ENCODE data around the gene PRDX4.
"Not testable (repeated sequence)": the region's sequence is repeated elsewhere in the genome, so short reads cannot be mapped to it uniquely, and the experiment has no call there.

Gene PRDX4

GRCh38 chrX:23659339-23659738 is 8.0 kb upstream of the PRDX4 start:
- Histone ChIP-seq H3K36me3 (ENCODE audit: control insufficient read depth in 2 of 2, insufficient read depth in 1 of 2, low read length in 2 of 2) (no peaks in the 10 kb centered on the region), H3K9me3 (ENCODE audit: control insufficient read depth, insufficient read depth, low read depth, low read length) (no peaks in the 10 kb centered on the region), H3K4me3 (ENCODE audit: low read depth, low read length) (no peak overlapping the region), H3K4me1 (ENCODE audit: control insufficient read depth, insufficient read depth, low read length) (no peaks in the 10 kb centered on the region), H3K27ac (ENCODE audit: extremely low read depth, low read depth, low read length) (no peak overlapping the region)
- ChIA-PET CTCF (no interaction called here), POLR2A (no interaction called here)
- TF ChIP-seq ZBTB49 (tag by site-specific recombination; IDR thresholded peaks at IDR 0.05; ENCODE audit: low read depth), result no peak
- TF ChIP-seq ZNF223 (tag by site-specific recombination; IDR thresholded peaks at IDR 0.05), result peak; percentile 77

- H3K9me3 ChIP-seq (ENCODE audit: control insufficient read depth, insufficient read depth, low read depth, low read length); POLR2A ChIA-PET; H3K36me3 ChIP-seq (ENCODE audit: control insufficient read depth in 2 of 2, insufficient read depth in 1 of 2, low read length in 2 of 2); CTCF ChIA-PET; H3K27ac ChIP-seq (ENCODE audit: extremely low read depth, low read depth, low read length); H3K4me3 ChIP-seq (ENCODE audit: low read depth, low read length); H3K4me1 ChIP-seq (ENCODE audit: control insufficient read depth, insufficient read depth, low read length): not testable (repeated sequence)
These were observed 7.1 kb upstream of the PRDX4 start for GRCh38 chrX:23660083-23660765.

GRCh38 chrX:23660766-23661132 is 6.5 kb upstream of the PRDX4 start:
- Histone ChIP-seq H3K36me3 (ENCODE audit: control insufficient read depth in 2 of 2, insufficient read depth in 1 of 2, low read length in 2 of 2) (no peaks in the 10 kb centered on the region), H3K4me1 (ENCODE audit: control insufficient read depth, insufficient read depth, low read length) (no peaks in the 10 kb centered on the region), H3K27ac (ENCODE audit: extremely low read depth, low read depth, low read length) (no peak overlapping the region), H3K4me3 (ENCODE audit: low read depth, low read length) (no peak overlapping the region), H3K9me3 (ENCODE audit: control insufficient read depth, insufficient read depth, low read depth, low read length) (no peaks in the 10 kb centered on the region)
- CTCF ChIA-PET, result no interaction called here
- POLR2A ChIA-PET, result no interaction called here
- no peak for TF ChIP-seq ZNF488 (tag by site-specific recombination; IDR thresholded peaks at IDR 0.05)
- TF ChIP-seq ZNF112 (tag by site-specific recombination; IDR thresholded peaks at IDR 0.05), result no peak
- TF ChIP-seq CTCF (tag by site-specific recombination; IDR thresholded peaks at IDR 0.05), result no peak
- TF ChIP-seq ZNF169 (tag by site-specific recombination; IDR thresholded peaks at IDR 0.05), result no peak
- no peak for TF ChIP-seq PRDM6 (tag by site-specific recombination; IDR thresholded peaks at IDR 0.05)
- no peak for TF ChIP-seq ZNF394 (tag by site-specific recombination; IDR thresholded peaks at IDR 0.05; ENCODE audit: borderline replicate concordance)
- TF ChIP-seq ZNF10 (tag by site-specific recombination; IDR thresholded peaks at IDR 0.05), result no peak
- no peak for TF ChIP-seq ZNF223 (tag by site-specific recombination; IDR thresholded peaks at IDR 0.05)
- TF ChIP-seq ZNF140 (tag by site-specific recombination; IDR thresholded peaks at IDR 0.05), result no peak
- TF ChIP-seq ZNF623 (tag by site-specific recombination; IDR thresholded peaks at IDR 0.05), result no peak

- POLR2A ChIA-PET, result no interaction called here
- H3K27ac ChIP-seq (ENCODE audit: extremely low read depth, low read depth, low read length), result no peak overlapping the region
- H3K4me3 ChIP-seq (ENCODE audit: low read depth, low read length), result no peak overlapping the region
- no peaks in the 10 kb centered on the region for H3K4me1 ChIP-seq (ENCODE audit: control insufficient read depth, insufficient read depth, low read length)
- no peaks in the 10 kb centered on the region for H3K36me3 ChIP-seq (ENCODE audit: control insufficient read depth in 2 of 2, insufficient read depth in 1 of 2, low read length in 2 of 2)
- TF ChIP-seq ZNF140 (tag by site-specific recombination; IDR thresholded peaks at IDR 0.05) (0 out of 2 replicates have a peak, but pooled peaks have one; percentile 9), ZSCAN18 (tag by site-specific recombination; IDR thresholded peaks at IDR 0.05) (no peak)
- CTCF ChIA-PET, result no interaction called here
- no peaks in the 10 kb centered on the region for H3K9me3 ChIP-seq (ENCODE audit: control insufficient read depth, insufficient read depth, low read depth, low read length)
These were observed 5.6 kb upstream of the PRDX4 start for GRCh38 chrX:23661671-23662070.

Data from HEK293 (cell line).